HCT116 (cell line): Measurements from ENCODE around the gene APOL6. TPM values are rescaled to one million over a fixed set of nuclear protein-coding genes. Genes with fewer than 3 reads are reported as not detected.

Experiments
- ATAC-seq: fragments of 200-7000 bp; cut with Tn5 transposase; 2 replicates; pipeline ENCODE4 v1.9.1; 2020; ENCODE audit warnings: mild to moderate bottlenecking, moderate library complexity
- BruUV-seq: library from RNA; stranded (reverse); fragments of 400-500 nt; replicated peaks from 2 replicates; lab custom pipeline; 2021; lab: Mats Ljungman, UMichigan
- CTCF ChIA-PET: fragments of 300-600 bp; sonication (Branson Sonifier 250); formaldehyde crosslinking; loops from one replicate; lab custom pipeline; 2021; ENCODE audit warnings: antibody characterized with exemption; lab: Charles Lee
- POLR2A ChIA-PET: fragments of 300-600, 350-600 bp; sonication (Branson Sonifier 250); formaldehyde crosslinking; loops from one replicate; lab custom pipeline; 2021; ENCODE audit warnings: antibody characterized with exemption; lab: Charles Lee
- RAD21 ChIA-PET, 2 experiments: fragments of 300-600 bp; sonication (Branson Sonifier 250); formaldehyde crosslinking; loops; one replicate each; lab custom pipeline; 2023; ENCODE audit warnings: low total read pairs in 2 of 2; ENCODE audit not compliant: uncharacterized antibody in 2 of 2, unreplicated experiment in 2 of 2, low non-redundant PET in 1 of 2; lab: Charles Lee
- DNase-seq: peaks from one replicate; pipeline ENCODE4 v3.0.0-alpha.2; 2010; ENCODE audit warnings: low read depth, low spot score
- H2AFZ ChIP-seq: fragments of 200-600 bp; shearing (Covaris generic), sonication (generic); 2 replicates; pipeline ENCODE4 v1.6.1; 2017; ENCODE audit warnings: low read depth, mixed run types, mixed read lengths, antibody characterized with exemption, low read length; ENCODE audit not compliant: poor library complexity, severe bottlenecking
- H3K27ac ChIP-seq: 2 replicates; pipeline ENCODE4 v1.5.1; 2012; ENCODE audit warnings: low read depth, low read length
- H3K27me3 ChIP-seq: fragments of 200-600 bp; sonication (generic); 2 replicates; pipeline ENCODE4 v1.6.1; 2016; ENCODE audit warnings: mixed run types, low read length, mixed read lengths; ENCODE audit not compliant: insufficient read depth
- H3K36me3 ChIP-seq, 2 experiments: fragments of 200-500 bp in 1 of 2; fragments of 200-600 bp in 1 of 2; sonication (Bioruptor generic) in 1 of 2; sonication (generic) in 1 of 2; 2 replicates each; pipeline versions ENCODE4 v1.5.1 to v1.6.1; 2014 to 2016; ENCODE audit warnings: low read length in 2 of 2, inconsistent platforms in 1 of 2, mixed read lengths in 1 of 2, mixed run types in 1 of 2; ENCODE audit not compliant: insufficient read depth in 2 of 2, control insufficient read depth in 1 of 2
- H3K4me1 ChIP-seq, 2 experiments: fragments of 200-600 bp in 1 of 2; sonication (generic) in 1 of 2; 2 replicates each; pipeline versions ENCODE4 v1.5.1 to v1.6.1; 2012 to 2017; ENCODE audit warnings: low read length in 2 of 2, inconsistent platforms in 1 of 2, mild to moderate bottlenecking in 1 of 2, mixed read lengths in 1 of 2, mixed run types in 1 of 2, moderate library complexity in 1 of 2; ENCODE audit not compliant: insufficient read depth in 2 of 2, control insufficient read depth in 1 of 2
- H3K4me2 ChIP-seq: fragments of 200-600 bp; sonication (generic); 2 replicates; pipeline ENCODE4 v1.6.1; 2017; ENCODE audit warnings: mixed run types, low read length, mixed read lengths
- H3K4me3 ChIP-seq, 2 experiments: fragments of 200-600 bp in 1 of 2; sonication (generic) in 1 of 2; replicated peaks in 1 of 2; 2 replicates each; pipeline ENCODE4 v1.5.1; 2011 to 2016; ENCODE audit warnings: low read length in 2 of 2, control low read depth in 1 of 2, low read depth in 1 of 2, mild to moderate bottlenecking in 1 of 2, mixed read lengths in 1 of 2, mixed run types in 1 of 2
- H3K79me2 ChIP-seq: fragments of 200-600 bp; sonication (generic); 2 replicates; pipeline ENCODE4 v1.6.1; 2017; ENCODE audit warnings: mild to moderate bottlenecking, mixed run types, low read length, moderate library complexity, mixed read lengths; ENCODE audit not compliant: insufficient read depth
- H3K9ac ChIP-seq: fragments of 200-600 bp; sonication (generic); 2 replicates; pipeline ENCODE4 v1.6.1; 2016; ENCODE audit warnings: low read length, mixed read lengths
- H3K9me2 ChIP-seq: fragments of 200-600 bp; sonication (generic), shearing (Covaris generic); 2 replicates; pipeline ENCODE4 v1.6.1; 2017; ENCODE audit warnings: mixed run types, mild to moderate bottlenecking, moderate library complexity; ENCODE audit not compliant: insufficient read depth
- H3K9me3 ChIP-seq, 2 experiments: fragments of 200-500 bp in 1 of 2; fragments of 200-600 bp in 1 of 2; sonication (Bioruptor generic) in 1 of 2; sonication (generic) in 1 of 2; 2 replicates each; pipeline ENCODE4 v1.6.1; 2014 to 2017; ENCODE audit warnings: low read length in 2 of 2, mixed read lengths in 2 of 2, inconsistent platforms in 1 of 2, low read depth in 1 of 2, mild to moderate bottlenecking in 1 of 2, mixed run types in 1 of 2, moderate library complexity in 1 of 2; ENCODE audit not compliant: control insufficient read depth in 1 of 2, insufficient read depth in 1 of 2
- H4K20me1 ChIP-seq: fragments of 200-600 bp; sonication (generic), shearing (Covaris generic); 2 replicates; pipeline ENCODE4 v1.6.1; 2017; ENCODE audit warnings: mixed run types, mild to moderate bottlenecking, moderate library complexity; ENCODE audit not compliant: insufficient read depth
- CEBPB ChIP-seq: IDR thresholded peaks from 2 replicates; pipeline ENCODE4 v1.6.1; 2012; ENCODE audit warnings: low read depth
- intact Hi-C: fragments of 100-400 bp; cut with micrococcal nuclease; formaldehyde crosslinking; loops from 2 replicates; pipeline ENCODE4 v1.10.0; 2022
- total RNA-seq: library from RNA; stranded (reverse); gene quantifications from one replicate; pipeline ENCODE4 v1.2.1, GENCODE V29; 2021; ENCODE audit not compliant: unreplicated experiment
- TF ChIP-seq, protein P1 (sequence below): IDR thresholded peaks from 2 replicates; pipeline ENCODE4 v1.6.1; 2012

APOL6 gene
- total RNA-seq, 1 experiment from 2014 or later: 0.84 TPM

DNA sequence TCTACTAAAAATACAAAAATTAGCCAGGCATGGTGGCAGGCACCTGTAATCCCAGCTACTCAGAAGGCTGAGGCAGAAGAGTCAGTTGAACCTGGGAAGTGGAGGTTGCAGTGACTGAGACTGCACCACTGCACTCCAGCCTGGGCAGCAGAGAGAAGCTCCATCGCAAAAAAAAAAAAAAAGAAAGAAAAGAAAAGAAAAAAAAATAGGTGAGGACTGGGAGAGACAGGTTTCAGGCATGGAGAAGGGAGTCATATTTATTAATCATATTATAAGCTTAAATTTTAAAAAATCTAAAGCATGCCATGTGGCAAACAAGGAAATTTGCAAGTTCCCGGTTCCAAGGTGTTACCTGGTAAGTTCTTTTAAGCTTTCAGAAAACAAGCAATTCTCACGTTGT lies 69.3 kb downstream of the APOL6 start, which contains the start of gene APOL5:
APOL5 (plus strand) TSS at position 301 of the 400 bp plus-strand sequence; CDS start at position 301, 0 bp downstream.
- Histone ChIP-seq H2AFZ (no peak within 1 kb of the TSS), H3K4me2 (no peak within 1 kb of the TSS), H3K27me3 (no peaks in the 10 kb centered on the region), H3K36me3 (no peaks in the 10 kb centered on the region), H4K20me1 (no peaks in the 10 kb centered on the region), H3K9me2 (no peaks in the 10 kb centered on the region), H3K9me3 (no peaks in the 10 kb centered on the region; a peak in 2 of 4 replicates), H3K27ac (no peak within 1 kb of the TSS), H3K9ac (no peak within 1 kb of the TSS), H3K79me2 (no peaks in the 10 kb centered on the region), H3K4me1 (no peaks in the 10 kb centered on the region), H3K4me3 (no peak within 1 kb of the TSS)
- TF ChIP-seq, protein P1, sequence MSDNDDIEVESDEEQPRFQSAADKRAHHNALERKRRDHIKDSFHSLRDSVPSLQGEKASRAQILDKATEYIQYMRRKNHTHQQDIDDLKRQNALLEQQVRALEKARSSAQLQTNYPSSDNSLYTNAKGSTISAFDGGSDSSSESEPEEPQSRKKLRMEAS: no peak
- TF ChIP-seq CEBPB: no peak
- ChIA-PET RAD21 (no interaction called here), CTCF (interaction anchor here (0.6 kb wide), 1 partner anchor 512 kb away, joined by 3 read pairs; no protein-coding TSS in a partner anchor), POLR2A (interaction anchor here (0.6 kb wide), 1 partner anchor 336 kb away, joined by 3 read pairs; no protein-coding TSS in a partner anchor)
- intact Hi-C loops: no loop called here
- no TSS peak for BruUV-seq
- ATAC-seq (no peak), DNase-seq (no peak)

Other genes with a start within 250 kb of the APOL6 start
- gene MCM5, start 248.3 kb upstream of the APOL6 start, total RNA-seq: 194 TPM
- 2.4 TPM for gene RASD2, start 107.6 kb upstream of the APOL6 start, total RNA-seq
- gene MB, start 31.1 kb upstream of the APOL6 start, total RNA-seq: 1.5 TPM
- gene APOL5, start 69.4 kb downstream of the APOL6 start, total RNA-seq: not detected